Neural progenitor cell (in vitro differentiated cells): ENCODE results near the gene CCDC183. TPM values are rescaled to one million over a fixed set of nuclear protein-coding genes. Genes with fewer than 3 reads are reported as not detected.

Experiments
- DNase-seq: peaks from one replicate; pipeline ENCODE4 v3.0.0-alpha.2; 2016; ENCODE audit warnings: low spot score
- H2AFZ ChIP-seq: fragments of 200-600 bp; sonication (generic); replicated peaks from 2 replicates; pipeline ENCODE4 v1.6.1; 2016; ENCODE audit warnings: antibody characterized with exemption
- H3F3A ChIP-seq: fragments of 200-600 bp; sonication (generic); 2 replicates; pipeline ENCODE4 v1.6.1; 2016; ENCODE audit warnings: antibody characterized with exemption, low read depth
- H3K27ac ChIP-seq: fragments of 200-600 bp; sonication (generic); 2 replicates; pipeline ENCODE4 v1.5.1; 2016; ENCODE audit warnings: mild to moderate bottlenecking
- H3K27me3 ChIP-seq: fragments of 200-600 bp; sonication (generic); 2 replicates; pipeline ENCODE4 v1.6.1; 2016; ENCODE audit warnings: mild to moderate bottlenecking, moderate library complexity
- H3K36me3 ChIP-seq: fragments of 200-600 bp; sonication (generic); 2 replicates; pipeline ENCODE4 v1.5.1; 2016
- H3K4me1 ChIP-seq: fragments of 200-600 bp; sonication (generic); 2 replicates; pipeline ENCODE4 v1.6.1; 2016; ENCODE audit warnings: mixed run types
- H3K4me2 ChIP-seq: fragments of 200-600 bp; sonication (generic); 2 replicates; pipeline ENCODE4 v1.6.1; 2016
- H3K4me3 ChIP-seq: fragments of 200-600 bp; sonication (generic); 2 replicates; pipeline ENCODE4 v1.5.1; 2016
- H3K79me2 ChIP-seq: fragments of 200-600 bp; sonication (generic); 2 replicates; pipeline ENCODE4 v1.6.1; 2016; ENCODE audit warnings: low read depth
- H3K9ac ChIP-seq: fragments of 200-600 bp; sonication (generic); 2 replicates; pipeline ENCODE4 v1.6.1; 2016
- H3K9me3 ChIP-seq: fragments of 200-600 bp; sonication (generic); 2 replicates; pipeline ENCODE4 v1.5.1; 2016; ENCODE audit warnings: low read depth
- H4K20me1 ChIP-seq: fragments of 200-600 bp; sonication (generic); 2 replicates; pipeline ENCODE4 v1.6.1; 2016; ENCODE audit warnings: low read depth
- H3K27ac Mint-ChIP-seq: 3 replicates; pipeline ENCODE4 v1.8.0; 2021; ENCODE audit warnings: mixed read lengths
- H3K27me3 Mint-ChIP-seq: 2 replicates; pipeline ENCODE4 v1.8.0; 2022; ENCODE audit warnings: low read depth, mild to moderate bottlenecking, inconsistent platforms, moderate library complexity, mixed read lengths; ENCODE audit not compliant: insufficient read depth
- H3K36me3 Mint-ChIP-seq: 3 replicates; pipeline ENCODE4 v1.8.0; 2021; ENCODE audit warnings: mixed read lengths
- H3K4me1 Mint-ChIP-seq: 3 replicates; pipeline ENCODE4 v1.8.0; 2021; ENCODE audit warnings: mixed read lengths
- H3K4me3 Mint-ChIP-seq: 3 replicates; pipeline ENCODE4 v1.8.0; 2021; ENCODE audit warnings: mild to moderate bottlenecking, moderate library complexity, mixed read lengths
- H3K9me3 Mint-ChIP-seq: 3 replicates; pipeline ENCODE4 v1.8.0; 2020; ENCODE audit warnings: mixed read lengths
- EZH2 ChIP-seq: fragments of 200-600 bp; sonication (generic); IDR thresholded peaks from 2 replicates; pipeline ENCODE4 v1.6.1; 2017; ENCODE audit warnings: antibody characterized with exemption, mild to moderate bottlenecking, moderate library complexity
- EZH2phosphoT487 ChIP-seq: fragments of 200-600 bp; sonication (generic); IDR thresholded peaks from 2 replicates; pipeline ENCODE4 v1.6.1; 2017; ENCODE audit warnings: antibody characterized with exemption
- total RNA-seq: library from RNA; depleted of rRNA; stranded (reverse); fragments of >200 nt; gene quantifications from 2 replicates; pipeline ENCODE4 v1.2.3, GENCODE V29; 2015; ENCODE audit warnings: low replicate concordance
- TF ChIP-seq, protein P1 (sequence below): fragments of 200-600 bp; sonication (generic); IDR thresholded peaks from 2 replicates; pipeline ENCODE4 v1.5.1; 2017; ENCODE audit warnings: antibody characterized with exemption, mild to moderate bottlenecking

CCDC183 gene
- total RNA-seq, 1 donor from 2014 or later: 0.84 TPM

DNA sequence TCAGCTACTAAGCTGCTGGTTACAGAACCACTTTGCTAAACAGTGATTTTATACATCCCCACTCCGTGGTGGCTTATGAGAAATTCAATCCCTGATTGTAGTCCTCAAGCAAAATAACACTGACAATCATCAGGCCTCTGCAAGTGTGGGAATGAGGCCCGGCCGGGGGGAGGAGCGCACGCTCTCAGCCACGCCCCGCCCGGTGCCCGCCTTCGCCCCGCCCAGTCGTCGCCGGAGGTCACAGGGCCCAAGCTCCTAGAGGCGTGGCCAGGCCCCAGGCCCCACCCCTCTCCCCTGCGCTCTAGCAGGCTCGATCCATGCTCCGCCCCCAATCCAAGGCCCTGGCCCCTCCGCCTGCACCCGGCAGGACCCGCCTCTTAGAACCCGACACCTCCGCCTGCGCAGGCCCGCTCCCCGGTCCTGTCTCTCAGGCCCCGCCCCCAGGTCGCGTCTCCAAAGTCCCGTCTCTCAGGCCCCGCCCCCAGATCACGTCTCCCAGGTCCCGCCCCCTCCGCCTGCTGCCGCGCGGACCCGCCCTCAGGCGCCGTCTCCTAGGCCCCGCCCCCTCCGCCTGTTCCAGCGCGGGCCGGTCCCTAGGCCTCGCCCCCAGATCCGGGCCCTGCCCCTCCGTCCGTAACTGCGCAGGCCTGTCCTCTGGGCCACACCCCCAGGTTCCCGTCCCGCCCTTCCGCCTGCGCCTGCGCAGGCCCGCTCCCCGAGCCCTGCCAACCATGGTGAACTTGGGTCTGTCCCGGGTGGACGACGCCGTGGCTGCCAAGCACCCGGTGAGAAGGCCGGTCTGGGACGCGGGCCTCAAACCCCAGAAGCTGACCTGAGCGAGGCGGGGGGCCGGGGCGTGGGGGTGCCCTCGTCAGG lies 5.3 kb upstream of the CCDC183 start, which contains the start of gene TMEM141:
TMEM141 (plus strand) TSS at position 705 of the 876 bp plus-strand sequence; CDS start at position 732, 27 bp downstream.
- peak; percentile 100 for DNase-seq
- H3K4me1 ChIP-seq: peaks cover 20% of the 10 kb centered on the region
- Mint-ChIP-seq H3K4me3 (peak within 1 kb of the TSS; percentile 86), H3K4me1 (peaks cover 32% of the 10 kb centered on the region), H3K36me3 (peaks cover 1% of the 10 kb centered on the region), H3K27ac (no peak within 1 kb of the TSS), H3K27me3 (peaks cover 6% of the 10 kb centered on the region), H3K9me3 (no peaks in the 10 kb centered on the region)
- no peak within 1 kb of the TSS for H3K9ac ChIP-seq
- no peaks in the 10 kb centered on the region for H3K9me3 ChIP-seq
- peak within 1 kb of the TSS; percentile 62 for H3K4me3 ChIP-seq
- no peak within 1 kb of the TSS for H2AFZ ChIP-seq
- H3K79me2 ChIP-seq: no peaks in the 10 kb centered on the region
- peaks cover 20% of the 10 kb centered on the region for H3F3A ChIP-seq
- H3K27me3 ChIP-seq: peaks cover 16% of the 10 kb centered on the region
- H3K36me3 ChIP-seq: no peaks in the 10 kb centered on the region
- H4K20me1 ChIP-seq: peaks cover 10% of the 10 kb centered on the region
- no peak within 1 kb of the TSS for H3K27ac ChIP-seq
- H3K4me2 ChIP-seq: peak within 1 kb of the TSS; percentile 88
- TF ChIP-seq, protein P1, sequence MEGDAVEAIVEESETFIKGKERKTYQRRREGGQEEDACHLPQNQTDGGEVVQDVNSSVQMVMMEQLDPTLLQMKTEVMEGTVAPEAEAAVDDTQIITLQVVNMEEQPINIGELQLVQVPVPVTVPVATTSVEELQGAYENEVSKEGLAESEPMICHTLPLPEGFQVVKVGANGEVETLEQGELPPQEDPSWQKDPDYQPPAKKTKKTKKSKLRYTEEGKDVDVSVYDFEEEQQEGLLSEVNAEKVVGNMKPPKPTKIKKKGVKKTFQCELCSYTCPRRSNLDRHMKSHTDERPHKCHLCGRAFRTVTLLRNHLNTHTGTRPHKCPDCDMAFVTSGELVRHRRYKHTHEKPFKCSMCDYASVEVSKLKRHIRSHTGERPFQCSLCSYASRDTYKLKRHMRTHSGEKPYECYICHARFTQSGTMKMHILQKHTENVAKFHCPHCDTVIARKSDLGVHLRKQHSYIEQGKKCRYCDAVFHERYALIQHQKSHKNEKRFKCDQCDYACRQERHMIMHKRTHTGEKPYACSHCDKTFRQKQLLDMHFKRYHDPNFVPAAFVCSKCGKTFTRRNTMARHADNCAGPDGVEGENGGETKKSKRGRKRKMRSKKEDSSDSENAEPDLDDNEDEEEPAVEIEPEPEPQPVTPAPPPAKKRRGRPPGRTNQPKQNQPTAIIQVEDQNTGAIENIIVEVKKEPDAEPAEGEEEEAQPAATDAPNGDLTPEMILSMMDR: no peak
- no peak for TF ChIP-seq EZH2phosphoT487
- TF ChIP-seq EZH2: no peak

DNA sequence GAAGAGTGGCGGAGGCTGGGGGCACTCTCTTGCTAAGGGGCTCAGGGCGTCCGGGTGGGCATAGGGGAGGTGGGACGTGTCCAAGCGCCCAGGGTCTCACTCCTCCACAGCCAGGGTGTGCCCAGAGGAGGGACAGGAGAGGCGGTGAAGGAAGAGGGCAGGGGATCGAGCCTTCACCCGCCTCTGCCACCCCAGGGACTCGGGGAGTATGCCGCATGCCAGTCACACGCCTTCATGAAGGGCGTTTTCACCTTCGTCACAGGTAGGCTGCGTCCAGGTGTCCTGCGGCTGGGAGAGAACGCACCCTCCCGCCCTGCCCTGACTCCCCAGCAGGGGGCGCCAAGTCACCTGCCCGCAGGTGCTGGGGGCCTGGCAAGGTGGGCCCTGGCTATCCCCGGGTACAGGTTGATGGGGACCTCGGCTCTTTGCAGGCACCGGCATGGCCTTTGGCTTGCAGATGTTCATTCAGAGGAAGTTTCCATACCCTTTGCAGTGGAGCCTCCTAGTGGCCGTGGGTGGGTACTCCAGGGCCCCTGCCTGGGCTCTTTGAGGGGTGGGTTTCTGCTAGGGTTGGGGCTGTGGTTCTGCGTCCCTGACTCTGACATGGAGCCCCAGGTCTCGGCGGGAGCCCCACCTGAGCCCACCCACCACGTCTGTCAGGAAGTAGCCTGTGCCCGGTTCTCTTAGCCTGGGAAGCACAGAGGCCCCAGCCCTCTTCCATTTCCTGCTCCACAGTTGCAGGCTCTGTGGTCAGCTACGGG lies 4.4 kb upstream of the CCDC183 start:
- Mint-ChIP-seq H3K4me1 (peaks cover 40% of the 10 kb centered on the region), H3K27me3 (peaks cover 11% of the 10 kb centered on the region), H3K9me3 (no peaks in the 10 kb centered on the region), H3K36me3 (peaks cover 1% of the 10 kb centered on the region), H3K4me3 (peak overlapping the region; percentile 86), H3K27ac (no peak overlapping the region)
- no peaks in the 10 kb centered on the region for H3K79me2 ChIP-seq
- H3K4me3 ChIP-seq: peak overlapping the region; percentile 62
- H3K4me2 ChIP-seq: peak overlapping the region; percentile 88
- no peak overlapping the region for H3K27ac ChIP-seq
- peaks cover 13% of the 10 kb centered on the region for H3K27me3 ChIP-seq
- peak; percentile 70 for DNase-seq
- TF ChIP-seq, protein P1: peak; percentile 95
- TF ChIP-seq EZH2phosphoT487: no peak
- H3K9ac ChIP-seq: no peak overlapping the region
- peaks cover 27% of the 10 kb centered on the region for H3F3A ChIP-seq
- H4K20me1 ChIP-seq: peaks cover 10% of the 10 kb centered on the region
- no peaks in the 10 kb centered on the region for H3K36me3 ChIP-seq
- peaks cover 29% of the 10 kb centered on the region for H3K4me1 ChIP-seq
- no peak overlapping the region for H2AFZ ChIP-seq
- no peaks in the 10 kb centered on the region for H3K9me3 ChIP-seq

DNA sequence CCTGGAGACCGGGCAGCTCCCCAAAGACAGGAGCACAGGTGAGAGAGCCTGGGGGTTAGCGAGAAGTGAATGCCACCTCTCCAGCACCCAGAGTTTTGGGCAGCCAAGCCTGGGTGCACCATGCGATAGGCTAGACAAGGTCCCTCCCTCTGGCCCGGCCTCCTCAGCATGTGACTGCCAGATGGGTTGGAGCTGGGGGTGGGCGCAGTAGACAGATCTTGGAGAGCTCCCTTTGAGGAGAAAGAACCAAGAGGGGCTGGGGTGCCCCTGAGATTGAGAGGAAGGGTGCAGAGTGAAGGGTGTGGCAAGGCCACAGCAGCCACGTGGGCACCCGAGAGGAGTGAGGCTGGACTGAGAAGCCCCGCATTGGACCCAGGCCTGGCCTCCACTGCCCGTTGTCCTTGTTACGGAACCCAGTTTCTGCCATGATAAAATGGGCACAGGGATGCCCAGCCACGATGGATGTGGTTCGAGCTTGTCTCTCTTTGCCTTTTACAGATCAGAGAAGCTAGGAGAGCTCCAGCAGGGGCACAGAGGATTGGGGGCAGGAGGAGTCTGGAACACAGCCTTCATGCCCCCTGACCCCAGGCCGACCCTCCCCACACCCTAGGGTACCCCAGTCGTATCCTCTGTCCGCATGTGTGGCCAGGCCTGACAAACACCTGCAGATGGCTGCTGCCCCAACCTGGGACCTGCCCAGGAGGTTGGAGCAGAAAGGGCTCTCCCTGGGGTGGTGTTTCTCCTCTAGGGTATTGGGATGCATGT lies 3.6 kb upstream of the CCDC183 start:
- H3K4me1 Mint-ChIP-seq: peaks cover 47% of the 10 kb centered on the region
- no peak for DNase-seq

More for the DNA sequence above, 3.6 kb upstream of the CCDC183 start:
- Histone ChIP-seq H3K27me3 (peaks cover 5% of the 10 kb centered on the region), H3K9me3 (no peaks in the 10 kb centered on the region), H3K79me2 (no peaks in the 10 kb centered on the region), H3K27ac (no peak overlapping the region), H3K4me2 (no peak overlapping the region), H3K4me1 (peaks cover 37% of the 10 kb centered on the region), H3K36me3 (no peaks in the 10 kb centered on the region), H3K4me3 (no peak overlapping the region), H3F3A (peaks cover 35% of the 10 kb centered on the region), H4K20me1 (peaks cover 10% of the 10 kb centered on the region), H3K9ac (no peak overlapping the region), H2AFZ (no peak overlapping the region)
- Mint-ChIP-seq H3K9me3 (no peaks in the 10 kb centered on the region), H3K36me3 (peaks cover 1% of the 10 kb centered on the region), H3K27me3 (peaks cover 11% of the 10 kb centered on the region), H3K4me3 (peak overlapping the region; percentile 76), H3K27ac (no peak overlapping the region)
- TF ChIP-seq EZH2phosphoT487 (no peak), EZH2 (no peak)
- TF ChIP-seq, protein P1: no peak
